ENCODE measurements around the gene TIMM44.

TIMM44 gene

GRCh38 chr19:7900401-7900870 lies 43.0 kb downstream of the TIMM44 start:
- H3K14ac ChIP-seq (ENCODE audit: low read length) = no peak overlapping the region
- H4K8ac ChIP-seq (ENCODE audit: low read depth, low read length) = no peak overlapping the region
- H2AK5ac ChIP-seq (ENCODE audit: low read depth, low read length) = peak overlapping the region; percentile 63
- no peak overlapping the region for H2AFZ ChIP-seq (ENCODE audit: low read length)
- H3K23ac ChIP-seq (ENCODE audit: low read depth, low read length, poor library complexity) = no peak overlapping the region
- no peak overlapping the region for H3K27ac ChIP-seq (replicated peaks; ENCODE audit: low read length)
- peak overlapping the region; percentile 17 for H2BK120ac ChIP-seq (ENCODE audit: low read depth, low read length)
- no peak overlapping the region for H4K91ac ChIP-seq (ENCODE audit: low read depth, low read length, poor library complexity)
- H3K36me3 ChIP-seq (replicated peaks in 1 of 2; ENCODE audit: control insufficient read depth in 2 of 2, insufficient read depth in 2 of 2, low read length in 2 of 2) = peaks cover 0 to 3% of the 10 kb centered on the region in 2 donors
- H2BK15ac ChIP-seq (ENCODE audit: low read length) = peak overlapping the region; percentile 75
- peak overlapping the region; percentile 38 for H3K18ac ChIP-seq (ENCODE audit: low read length)
- no peak overlapping the region for H3K4me3 ChIP-seq (ENCODE audit: low read length in 2 of 2)
- H3K79me1 ChIP-seq (ENCODE audit: low read depth, low read length) = peaks cover 8% of the 10 kb centered on the region
- H3K9me3 ChIP-seq (replicated peaks in 1 of 2; ENCODE audit: control insufficient read depth in 2 of 2, insufficient read depth in 1 of 2, low read depth in 1 of 2, low read length in 2 of 2) = no peaks in the 10 kb centered on the region
- peak overlapping the region; percentile 41 for H2BK12ac ChIP-seq (ENCODE audit: low read length)
- peak overlapping the region; percentile 39 for H2BK5ac ChIP-seq (ENCODE audit: low read length)
- no peak overlapping the region for H3K4ac ChIP-seq (ENCODE audit: low read length)
- no CpG with 5 or more reads among the region's 21 CpGs for WGBS, 2 donors (ENCODE audit: extremely low coverage in 2 of 2, insufficient read length in 2 of 2, insufficient replicate concordance in 1 of 2)
- H3K9ac ChIP-seq (ENCODE audit: low read depth, low read length, poor library complexity) = no peak overlapping the region
- DNase-seq (ENCODE audit: low spot score) = no peak
- H3K4me1 ChIP-seq (ENCODE audit: control insufficient read depth in 2 of 2, insufficient read depth in 1 of 2, low read depth in 1 of 2, low read length in 2 of 2) = peaks cover 13% of the 10 kb centered on the region in 2 donors
- H3K27me3 ChIP-seq (ENCODE audit: control insufficient read depth in 3 of 3, insufficient read depth in 3 of 3, low read depth in 1 of 3, low read length in 3 of 3) = peaks cover 0 to 4% (median 0%) of the 10 kb centered on the region in 3 experiments
- H3K4me2 ChIP-seq (ENCODE audit: insufficient read depth, low read length, poor library complexity, severe bottlenecking) = no peak overlapping the region

DNA sequence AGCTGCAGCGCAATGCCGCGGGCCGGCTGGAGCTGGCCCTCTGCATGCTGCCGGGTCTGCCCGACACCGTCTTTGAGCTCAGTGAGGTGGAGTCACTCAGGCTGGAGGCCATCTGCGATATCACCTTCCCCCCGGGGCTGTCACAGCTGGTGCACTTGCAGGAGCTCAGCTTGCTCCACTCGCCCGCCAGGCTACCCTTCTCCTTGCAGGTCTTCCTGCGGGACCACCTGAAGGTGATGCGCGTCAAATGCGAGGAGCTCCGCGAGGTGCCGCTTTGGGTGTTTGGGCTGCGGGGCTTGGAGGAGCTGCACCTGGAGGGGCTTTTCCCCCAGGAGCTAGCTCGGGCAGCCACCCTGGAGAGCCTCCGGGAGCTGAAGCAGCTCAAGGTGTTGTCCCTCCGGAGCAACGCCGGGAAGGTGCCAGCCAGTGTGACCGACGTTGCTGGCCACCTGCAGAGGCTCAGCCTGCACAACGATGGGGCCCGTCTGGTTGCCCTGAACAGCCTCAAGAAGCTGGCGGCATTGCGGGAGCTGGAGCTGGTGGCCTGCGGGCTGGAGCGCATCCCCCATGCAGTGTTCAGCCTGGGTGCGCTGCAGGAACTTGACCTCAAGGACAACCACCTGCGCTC lies 43.6 kb downstream of the TIMM44 start:
- Histone ChIP-seq H3K4me3 (ENCODE audit: low read length in 2 of 2) (no peak overlapping the region), H4K91ac (ENCODE audit: low read depth, low read length, poor library complexity) (no peak overlapping the region), H2BK5ac (ENCODE audit: low read length) (peak overlapping the region; percentile 42), H2AK5ac (ENCODE audit: low read depth, low read length) (peak overlapping the region; percentile 63), H3K9ac (ENCODE audit: low read depth, low read length, poor library complexity) (peak overlapping the region; percentile 9), H3K23ac (ENCODE audit: low read depth, low read length, poor library complexity) (peak overlapping the region; percentile 30), H3K18ac (ENCODE audit: low read length) (no peak overlapping the region), H2BK120ac (ENCODE audit: low read depth, low read length) (peak overlapping the region; percentile 17), H4K8ac (ENCODE audit: low read depth, low read length) (no peak overlapping the region), H3K27me3 (ENCODE audit: control insufficient read depth in 3 of 3, insufficient read depth in 3 of 3, low read depth in 1 of 3, low read length in 3 of 3) (peaks cover 0 to 4% (median 0%) of the 10 kb centered on the region in 3 experiments), H3K4ac (ENCODE audit: low read length) (no peak overlapping the region), H3K4me2 (ENCODE audit: insufficient read depth, low read length, poor library complexity, severe bottlenecking) (no peak overlapping the region), H2BK12ac (ENCODE audit: low read length) (peak overlapping the region; percentile 41), H2AFZ (ENCODE audit: low read length) (no peak overlapping the region), H3K79me1 (ENCODE audit: low read depth, low read length) (peaks cover 5% of the 10 kb centered on the region), H3K4me1 (ENCODE audit: control insufficient read depth in 2 of 2, insufficient read depth in 1 of 2, low read depth in 1 of 2, low read length in 2 of 2) (peaks cover 7 to 12% of the 10 kb centered on the region in 2 donors), H3K9me3 (replicated peaks in 1 of 2; ENCODE audit: control insufficient read depth in 2 of 2, insufficient read depth in 1 of 2, low read depth in 1 of 2, low read length in 2 of 2) (no peaks in the 10 kb centered on the region), H3K27ac (replicated peaks; ENCODE audit: low read length) (no peak overlapping the region), H2BK15ac (ENCODE audit: low read length) (peak overlapping the region; percentile 75), H3K36me3 (replicated peaks in 1 of 2; ENCODE audit: control insufficient read depth in 2 of 2, insufficient read depth in 2 of 2, low read length in 2 of 2) (no peaks in the 10 kb centered on the region), H3K14ac (ENCODE audit: low read length) (no peak overlapping the region)
- whole genome bisulfite sequencing, 2 donors (ENCODE audit: extremely low coverage in 2 of 2, insufficient read length in 2 of 2, insufficient replicate concordance in 1 of 2) = no CpG with 5 or more reads among the region's 34 CpGs
- no peak for DNase-seq (ENCODE audit: low spot score)

GRCh38 chr19:7898967-7899366 lies 44.5 kb downstream of the TIMM44 start:
- H3K4me1 ChIP-seq (ENCODE audit: control insufficient read depth in 2 of 2, insufficient read depth in 1 of 2, low read depth in 1 of 2, low read length in 2 of 2) = peaks cover 2 to 6% of the 10 kb centered on the region in 2 donors
- no CpG with 5 or more reads among the region's 16 CpGs for WGBS, 2 donors (ENCODE audit: extremely low coverage in 2 of 2, insufficient read length in 2 of 2, insufficient replicate concordance in 1 of 2)
- no peak overlapping the region for H2AK5ac ChIP-seq (ENCODE audit: low read depth, low read length)
- H3K27ac ChIP-seq (replicated peaks; ENCODE audit: low read length) = no peak overlapping the region
- no peak overlapping the region for H2AFZ ChIP-seq (ENCODE audit: low read length)
- H2BK120ac ChIP-seq (ENCODE audit: low read depth, low read length) = no peak overlapping the region
- no peaks in the 10 kb centered on the region for H3K9me3 ChIP-seq (replicated peaks in 1 of 2; ENCODE audit: control insufficient read depth in 2 of 2, insufficient read depth in 1 of 2, low read depth in 1 of 2, low read length in 2 of 2)
- H3K79me1 ChIP-seq (ENCODE audit: low read depth, low read length) = no peaks in the 10 kb centered on the region
- no peak overlapping the region for H3K4me3 ChIP-seq (ENCODE audit: low read length in 2 of 2)
- H3K14ac ChIP-seq (ENCODE audit: low read length) = no peak overlapping the region
- H4K91ac ChIP-seq (ENCODE audit: low read depth, low read length, poor library complexity) = no peak overlapping the region
- H3K9ac ChIP-seq (ENCODE audit: low read depth, low read length, poor library complexity) = no peak overlapping the region
- no peak overlapping the region for H3K18ac ChIP-seq (ENCODE audit: low read length)
- no peak overlapping the region for H3K23ac ChIP-seq (ENCODE audit: low read depth, low read length, poor library complexity)
- H2BK12ac ChIP-seq (ENCODE audit: low read length) = no peak overlapping the region
- H2BK15ac ChIP-seq (ENCODE audit: low read length) = no peak overlapping the region
- H2BK5ac ChIP-seq (ENCODE audit: low read length) = no peak overlapping the region
- H3K27me3 ChIP-seq (ENCODE audit: control insufficient read depth in 3 of 3, insufficient read depth in 3 of 3, low read depth in 1 of 3, low read length in 3 of 3) = peaks cover 0 to 4% (median 0%) of the 10 kb centered on the region in 3 experiments
- H3K4ac ChIP-seq (ENCODE audit: low read length) = no peak overlapping the region
- no peaks in the 10 kb centered on the region for H3K36me3 ChIP-seq (replicated peaks in 1 of 2; ENCODE audit: control insufficient read depth in 2 of 2, insufficient read depth in 2 of 2, low read length in 2 of 2)
- H3K4me2 ChIP-seq (ENCODE audit: insufficient read depth, low read length, poor library complexity, severe bottlenecking) = no peak overlapping the region
- no peak for DNase-seq (ENCODE audit: low spot score)
- H4K8ac ChIP-seq (ENCODE audit: low read depth, low read length) = no peak overlapping the region

DNA sequence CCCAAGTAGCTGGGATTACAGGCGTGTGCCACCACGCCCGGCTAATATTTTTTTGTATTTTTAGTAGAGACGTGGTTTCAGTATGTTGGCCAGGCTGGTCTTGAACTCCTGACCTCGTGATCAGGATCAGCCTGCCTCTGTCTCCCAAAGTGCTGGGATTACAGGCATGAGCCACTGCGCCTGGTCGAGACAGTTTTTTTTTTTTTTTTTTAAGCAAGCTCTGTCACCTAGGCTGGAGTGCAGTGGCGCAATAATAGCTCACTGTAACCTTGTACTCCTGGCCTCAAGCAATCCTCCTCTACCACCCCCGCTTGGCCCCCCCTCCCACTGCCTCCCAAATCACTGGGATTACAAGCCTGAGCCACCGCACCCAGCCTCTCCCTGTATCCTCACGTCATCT lies 46.2 kb downstream of the TIMM44 start:
- no CpG with 5 or more reads among the region's 11 CpGs for WGBS, 2 donors (ENCODE audit: extremely low coverage in 2 of 2, insufficient read length in 2 of 2, insufficient replicate concordance in 1 of 2)
- no peaks in the 10 kb centered on the region for H3K79me1 ChIP-seq (ENCODE audit: low read depth, low read length)
- H2BK15ac ChIP-seq (ENCODE audit: low read length) = no peak overlapping the region
- no peak overlapping the region for H3K4ac ChIP-seq (ENCODE audit: low read length)
- H3K23ac ChIP-seq (ENCODE audit: low read depth, low read length, poor library complexity) = no peak overlapping the region
- no peak overlapping the region for H3K14ac ChIP-seq (ENCODE audit: low read length)
- H3K36me3 ChIP-seq (replicated peaks in 1 of 2; ENCODE audit: control insufficient read depth in 2 of 2, insufficient read depth in 2 of 2, low read length in 2 of 2) = no peaks in the 10 kb centered on the region
- no peak overlapping the region for H3K9ac ChIP-seq (ENCODE audit: low read depth, low read length, poor library complexity)
- no peak overlapping the region for H3K18ac ChIP-seq (ENCODE audit: low read length)
- H4K8ac ChIP-seq (ENCODE audit: low read depth, low read length) = no peak overlapping the region
- no peak overlapping the region for H3K4me3 ChIP-seq (ENCODE audit: low read length in 2 of 2)
- H3K4me2 ChIP-seq (ENCODE audit: insufficient read depth, low read length, poor library complexity, severe bottlenecking) = no peak overlapping the region
- H2AK5ac ChIP-seq (ENCODE audit: low read depth, low read length) = no peak overlapping the region
- no peak overlapping the region for H4K91ac ChIP-seq (ENCODE audit: low read depth, low read length, poor library complexity)
- H2BK120ac ChIP-seq (ENCODE audit: low read depth, low read length) = no peak overlapping the region
- DNase-seq (ENCODE audit: low spot score) = no peak
- H2AFZ ChIP-seq (ENCODE audit: low read length) = no peak overlapping the region
- no peak overlapping the region for H2BK5ac ChIP-seq (ENCODE audit: low read length)
- no peak overlapping the region for H3K27ac ChIP-seq (replicated peaks; ENCODE audit: low read length)
- H3K9me3 ChIP-seq (replicated peaks in 1 of 2; ENCODE audit: control insufficient read depth in 2 of 2, insufficient read depth in 1 of 2, low read depth in 1 of 2, low read length in 2 of 2) = no peaks in the 10 kb centered on the region
- no peak overlapping the region for H2BK12ac ChIP-seq (ENCODE audit: low read length)
- no peaks in the 10 kb centered on the region for H3K4me1 ChIP-seq (ENCODE audit: control insufficient read depth in 2 of 2, insufficient read depth in 1 of 2, low read depth in 1 of 2, low read length in 2 of 2)
- no peaks in the 10 kb centered on the region for H3K27me3 ChIP-seq (ENCODE audit: control insufficient read depth in 3 of 3, insufficient read depth in 3 of 3, low read depth in 1 of 3, low read length in 3 of 3)

Measured in neuronal stem cell (in vitro differentiated cells).